SIG-M5 treated with dmso at 0.1 percent for 504 hours (cell line): ENCODE measurements around the gene MAGEB5.
"Not testable (repeated sequence)": the region's sequence is repeated elsewhere in the genome, so short reads cannot be mapped to it uniquely, and the experiment has no call there.

Source experiments
- DNase-seq: peaks from one replicate; lab custom pipeline; 2025; ENCODE audit not compliant: unreplicated experiment; lab: John Stamatoyannopoulos, UW

MAGEB5 gene, protein sequence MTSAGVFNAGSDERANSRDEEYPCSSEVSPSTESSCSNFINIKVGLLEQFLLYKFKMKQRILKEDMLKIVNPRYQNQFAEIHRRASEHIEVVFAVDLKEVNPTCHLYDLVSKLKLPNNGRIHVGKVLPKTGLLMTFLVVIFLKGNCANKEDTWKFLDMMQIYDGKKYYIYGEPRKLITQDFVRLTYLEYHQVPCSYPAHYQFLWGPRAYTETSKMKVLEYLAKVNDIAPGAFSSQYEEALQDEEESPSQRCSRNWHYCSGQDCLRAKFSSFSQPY

DNA sequence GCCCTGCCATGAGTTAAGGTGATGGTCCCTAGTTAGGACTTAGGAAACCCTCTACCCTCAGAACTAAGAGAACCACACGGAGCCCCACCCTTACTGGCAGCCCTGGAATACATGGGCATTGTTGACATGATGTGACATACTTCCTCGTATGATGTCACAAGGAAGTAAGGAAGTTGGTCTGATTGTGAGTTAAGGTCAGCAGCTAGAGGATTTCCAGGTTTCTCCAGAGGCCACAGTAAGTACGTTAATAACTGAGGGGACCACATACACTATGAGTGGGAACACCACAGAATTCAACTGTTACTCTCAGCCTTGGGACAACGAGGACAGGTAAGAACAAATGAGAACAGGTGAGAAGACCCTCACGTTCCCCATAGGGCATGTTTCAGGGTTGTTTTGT, at the start of gene MAGEB5:
MAGEB5 (plus strand) TSS at position 301 of the 400 bp plus-strand sequence. CDS start 1,133 bp downstream, outside the sequence.
- no peak for DNase-seq

DNA sequence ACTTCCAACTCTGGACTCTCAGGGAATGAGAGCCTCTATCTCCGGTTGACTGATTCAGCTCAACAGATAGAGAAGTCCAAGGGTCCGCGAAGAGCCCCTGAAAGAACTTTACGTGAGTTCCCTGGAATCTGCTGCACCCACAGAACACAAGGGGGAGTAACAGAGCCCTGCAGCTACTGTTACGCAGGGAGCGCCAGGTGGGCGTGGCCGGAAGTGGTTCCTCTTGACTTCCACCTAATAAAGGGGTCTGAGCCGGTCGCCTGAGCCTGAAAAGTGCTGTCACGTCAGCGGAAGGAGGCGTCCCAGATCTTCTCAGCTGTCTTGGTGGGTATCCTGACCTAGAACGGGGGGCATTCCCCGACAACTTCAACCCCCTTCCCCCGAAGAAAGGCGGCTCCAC, 23.8 kb upstream of the MAGEB5 start, which contains the start of gene MAGEB6:
MAGEB6 (plus strand) TSS at position 237 of the 400 bp plus-strand sequence. CDS start 1,407 bp downstream, outside the sequence.
- no peak for DNase-seq

DNA sequence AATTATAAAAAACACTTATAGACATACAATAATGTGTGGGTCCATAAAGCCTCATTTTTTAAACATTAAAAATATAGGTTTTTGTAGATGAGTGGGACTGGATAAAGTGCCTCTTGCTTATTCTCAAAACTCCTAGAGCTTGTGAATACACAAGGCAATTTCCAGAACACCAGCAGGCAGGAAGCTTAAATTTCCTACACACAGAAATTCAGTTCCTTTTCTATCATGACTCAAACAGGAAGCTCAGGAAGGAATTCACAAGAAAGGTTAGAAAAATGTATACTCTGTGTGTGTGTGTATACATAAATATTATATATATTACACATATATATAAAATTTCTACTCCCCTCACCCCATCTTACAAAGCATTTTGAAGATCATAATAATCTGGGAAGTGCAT, 12.4 kb upstream of the MAGEB5 start:
- DNase-seq, result no peak

DNA sequence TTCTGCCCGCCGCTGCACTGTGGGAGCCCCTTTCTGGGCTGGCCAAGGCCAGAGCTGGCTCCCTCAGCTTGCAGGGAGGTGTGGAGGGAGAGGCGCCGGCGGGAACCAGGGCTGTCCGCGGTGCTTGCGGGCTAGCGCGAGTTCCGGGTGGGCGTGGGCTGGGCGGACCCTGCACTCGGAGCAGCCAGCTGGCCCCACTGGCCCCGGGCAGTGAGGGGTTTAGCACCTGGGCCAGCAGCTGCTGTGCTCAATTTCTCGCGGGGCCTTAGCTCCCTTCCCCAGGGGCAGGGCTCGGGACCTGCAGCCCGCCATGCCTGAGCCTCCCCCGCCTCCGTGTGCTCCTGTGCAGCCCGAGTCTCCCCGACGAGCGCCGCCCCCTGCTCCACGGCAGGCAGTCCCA, 11.3 kb upstream of the MAGEB5 start:
- DNase-seq, result not testable (repeated sequence)

DNA sequence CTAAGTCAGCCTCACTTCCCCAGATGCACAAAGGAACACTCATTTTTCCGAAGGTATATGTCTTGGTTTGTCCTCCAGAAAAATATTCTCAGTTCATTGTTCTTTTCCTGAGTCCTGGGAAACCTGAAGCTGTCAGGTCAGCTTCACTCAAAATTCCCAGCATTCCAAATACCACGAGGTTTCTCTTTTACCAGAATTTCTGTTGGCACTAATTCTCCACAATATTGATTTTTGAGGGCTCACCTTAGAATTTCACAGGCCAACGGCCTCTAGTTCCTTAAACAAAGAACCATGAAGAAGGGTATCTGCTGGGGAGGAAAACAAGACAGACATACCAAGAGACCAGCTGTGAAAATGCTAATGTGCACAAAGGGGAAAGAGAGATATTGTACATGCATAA, 8.0 kb upstream of the MAGEB5 start:
- no peak for DNase-seq

DNA sequence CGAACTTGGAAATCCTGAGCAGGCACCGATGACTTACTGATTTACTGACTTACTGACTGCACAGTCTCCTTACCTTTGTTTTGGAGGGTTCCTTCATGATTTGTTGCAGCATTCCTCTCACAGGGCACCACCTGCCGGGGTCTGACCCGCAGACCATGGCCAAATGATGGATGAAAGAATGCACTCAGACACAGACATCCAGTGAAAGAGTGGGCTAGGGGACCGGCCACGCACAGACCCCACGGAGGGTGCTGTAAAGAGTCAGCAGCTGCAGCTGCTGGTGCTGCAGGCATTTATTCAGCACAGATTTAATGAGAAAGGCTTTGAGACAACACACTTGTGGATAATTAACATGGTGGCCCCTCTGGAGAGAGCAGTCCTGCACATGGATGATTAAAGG, 3.4 kb downstream of the MAGEB5 start:
- no peak for DNase-seq

DNA sequence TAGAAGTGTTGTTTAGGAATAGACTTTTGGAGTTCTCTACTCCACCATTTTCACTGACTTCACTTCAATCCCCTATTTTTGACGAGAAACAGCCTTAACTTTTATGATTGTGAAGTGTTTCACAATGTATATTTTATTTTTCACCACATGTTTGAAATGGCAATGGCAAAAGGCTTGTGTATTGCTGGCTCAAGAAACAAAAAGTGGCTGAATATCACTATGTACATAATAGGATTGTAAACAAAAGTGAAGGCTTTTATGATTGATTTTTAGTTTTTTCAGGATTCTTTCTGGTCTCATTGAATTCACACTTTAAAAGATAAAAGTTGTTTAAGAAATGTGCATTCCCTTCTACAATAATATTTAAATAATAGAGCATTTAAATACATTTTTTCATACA, 18.2 kb downstream of the MAGEB5 start:
- no peak for DNase-seq

DNA sequence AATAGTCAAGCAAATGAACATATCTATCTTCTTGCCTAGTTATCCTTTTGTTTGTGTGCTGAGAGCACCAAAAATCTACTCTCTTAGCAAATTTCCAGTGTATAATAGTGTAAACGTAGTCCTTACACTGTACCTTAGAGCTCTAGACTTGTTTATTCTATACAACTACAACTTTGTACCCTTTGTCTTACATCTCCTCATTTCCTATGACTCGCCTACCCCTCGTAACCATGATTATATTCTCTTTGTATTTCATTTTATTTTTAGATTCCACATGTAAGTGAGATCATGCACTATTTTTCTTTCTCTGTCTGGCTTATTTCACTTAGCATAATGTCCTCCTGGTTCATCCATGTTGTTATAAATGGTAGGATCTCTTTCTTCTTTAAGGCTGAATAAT, 37.6 kb downstream of the MAGEB5 start:
- DNase-seq, result no peak

DNA sequence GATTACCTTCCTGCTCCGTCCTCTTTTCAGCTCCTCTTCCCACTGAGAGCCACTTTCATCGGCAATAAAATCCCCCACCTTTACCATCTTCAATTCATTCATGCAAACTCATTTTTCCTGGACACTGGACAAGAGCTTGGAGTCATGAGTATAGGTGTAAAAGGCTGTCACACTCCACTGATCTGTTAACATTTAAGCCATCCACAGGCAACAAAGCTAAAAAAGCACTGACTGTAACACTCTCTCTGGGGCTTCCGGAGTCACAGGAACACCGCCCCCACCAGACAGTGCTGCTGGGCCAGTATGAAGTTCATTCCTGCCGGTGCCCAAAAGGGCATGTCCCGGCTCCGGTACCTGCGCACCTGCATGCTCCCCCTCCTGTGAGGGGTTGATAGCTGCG, 38.5 kb downstream of the MAGEB5 start:
- DNase-seq, result no peak

DNA sequence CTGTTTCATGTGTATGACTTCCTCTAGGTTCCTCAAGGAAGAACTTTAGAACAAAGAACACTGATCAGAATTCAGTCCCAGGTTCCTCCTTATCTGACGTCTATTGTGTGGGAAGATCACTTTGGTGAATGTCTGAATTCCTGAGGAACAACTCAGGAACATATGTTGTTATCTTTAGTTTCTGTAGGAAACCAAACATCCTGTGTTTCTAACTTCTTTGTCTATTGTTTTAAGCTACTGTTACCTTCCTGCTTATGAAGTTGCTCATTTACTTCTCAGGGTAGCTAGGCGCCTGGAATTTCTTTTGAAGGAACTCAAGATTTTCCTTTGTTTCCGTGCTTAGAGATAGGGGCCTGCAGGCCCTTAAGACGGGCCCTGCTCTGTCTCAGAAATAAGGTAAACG, 46.2 kb downstream of the MAGEB5 start:
- DNase-seq, result no peak
